Measurements from ENCODE around the gene AGAP1. TPM values are rescaled to one million over a fixed set of nuclear protein-coding genes. Genes with fewer than 3 reads are reported as not detected.

Gene AGAP1
- total RNA-seq, 1 experiment from 2014 or later = 56.4 TPM

DNA sequence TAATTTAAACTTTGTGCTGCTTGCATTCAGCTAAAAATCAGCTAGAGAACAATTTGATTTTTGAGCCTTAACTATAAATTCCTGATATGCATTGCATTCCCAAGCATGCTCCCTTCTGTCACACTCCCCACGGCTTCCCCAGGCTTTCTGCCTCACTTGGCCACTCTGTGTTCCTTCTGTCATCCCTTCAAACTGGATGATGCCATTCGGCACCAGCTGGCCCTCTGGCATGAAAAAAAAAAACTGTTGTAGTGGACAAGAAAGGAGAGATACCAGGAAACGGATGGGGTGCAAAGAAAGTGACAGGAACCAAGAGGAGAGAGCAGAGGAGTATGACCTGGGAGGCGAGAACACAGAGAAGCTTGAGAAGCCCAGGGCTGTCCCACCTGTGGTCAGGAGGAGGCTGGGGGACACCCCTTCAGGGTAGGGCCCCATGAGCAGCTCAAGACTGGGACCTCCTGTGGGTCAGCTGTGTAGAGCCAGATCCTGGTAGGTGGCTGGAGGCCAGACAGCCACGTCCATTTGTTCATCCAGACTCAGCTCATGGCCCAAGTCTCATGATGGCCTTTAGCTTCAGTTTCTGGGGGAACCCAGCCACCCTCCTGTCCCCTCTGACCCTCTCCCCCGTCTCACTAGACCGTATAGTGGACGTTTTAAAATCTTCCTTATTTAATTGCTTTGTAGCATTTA lies 462.6 kb downstream of the AGAP1 start:
- H3K4me1 Mint-ChIP-seq (ENCODE audit: low read depth, unreplicated experiment) = no peaks in the 10 kb centered on the region
- no peaks in the 10 kb centered on the region for H3K27me3 Mint-ChIP-seq (ENCODE audit: unreplicated experiment)

DNA sequence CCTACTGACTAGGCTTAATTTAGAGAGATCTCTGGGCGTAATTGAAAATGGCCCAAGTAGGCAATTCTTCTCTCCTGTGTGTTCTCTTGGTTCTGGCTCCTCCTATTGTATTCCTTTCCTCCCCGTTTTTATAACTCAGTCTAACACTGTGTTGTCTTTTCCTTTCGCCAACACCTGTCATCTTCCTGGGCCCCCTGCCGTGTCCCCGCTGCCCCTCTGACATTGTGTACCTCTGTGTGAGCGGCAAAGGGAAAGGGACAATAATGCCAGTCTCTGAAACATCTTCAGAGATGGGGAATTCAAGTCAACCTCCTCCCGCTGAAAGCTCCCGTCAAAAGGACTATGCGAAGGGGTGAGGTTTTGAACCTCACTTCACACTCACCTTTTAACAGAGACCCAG lies 463.4 kb downstream of the AGAP1 start:
- H3K27me3 Mint-ChIP-seq (ENCODE audit: unreplicated experiment) = no peaks in the 10 kb centered on the region
- intact Hi-C loops (cut with micrococcal nuclease; ENCODE audit: unreplicated experiment) = no loop called here
- CTCF ChIA-PET = no interaction called here
- DNase-seq = no peak
- H3K4me1 Mint-ChIP-seq (ENCODE audit: low read depth, unreplicated experiment) = no peaks in the 10 kb centered on the region
- H3K27ac Mint-ChIP-seq (ENCODE audit: unreplicated experiment) = no peak overlapping the region
- no TSS peak for BruUV-seq (replicated peaks)
- H3K9me3 Mint-ChIP-seq (ENCODE audit: low read depth, unreplicated experiment) = no peaks in the 10 kb centered on the region
- peaks cover 3% of the 10 kb centered on the region for H3K36me3 Mint-ChIP-seq (ENCODE audit: insufficient read depth, unreplicated experiment)
- no peak overlapping the region for H3K4me3 Mint-ChIP-seq (ENCODE audit: low read depth, unreplicated experiment)
- TF ChIP-seq, protein P1, sequence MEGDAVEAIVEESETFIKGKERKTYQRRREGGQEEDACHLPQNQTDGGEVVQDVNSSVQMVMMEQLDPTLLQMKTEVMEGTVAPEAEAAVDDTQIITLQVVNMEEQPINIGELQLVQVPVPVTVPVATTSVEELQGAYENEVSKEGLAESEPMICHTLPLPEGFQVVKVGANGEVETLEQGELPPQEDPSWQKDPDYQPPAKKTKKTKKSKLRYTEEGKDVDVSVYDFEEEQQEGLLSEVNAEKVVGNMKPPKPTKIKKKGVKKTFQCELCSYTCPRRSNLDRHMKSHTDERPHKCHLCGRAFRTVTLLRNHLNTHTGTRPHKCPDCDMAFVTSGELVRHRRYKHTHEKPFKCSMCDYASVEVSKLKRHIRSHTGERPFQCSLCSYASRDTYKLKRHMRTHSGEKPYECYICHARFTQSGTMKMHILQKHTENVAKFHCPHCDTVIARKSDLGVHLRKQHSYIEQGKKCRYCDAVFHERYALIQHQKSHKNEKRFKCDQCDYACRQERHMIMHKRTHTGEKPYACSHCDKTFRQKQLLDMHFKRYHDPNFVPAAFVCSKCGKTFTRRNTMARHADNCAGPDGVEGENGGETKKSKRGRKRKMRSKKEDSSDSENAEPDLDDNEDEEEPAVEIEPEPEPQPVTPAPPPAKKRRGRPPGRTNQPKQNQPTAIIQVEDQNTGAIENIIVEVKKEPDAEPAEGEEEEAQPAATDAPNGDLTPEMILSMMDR (IDR thresholded peaks at IDR 0.05; ENCODE audit: unreplicated experiment) = no peak

More for the DNA sequence above, 462.6 kb downstream of the AGAP1 start:
- CTCF ChIA-PET = interaction anchor here (0.6 kb wide), 1 partner anchor 772 kb away, joined by 4 read pairs; no protein-coding TSS in a partner anchor
- Mint-ChIP-seq H3K36me3 (ENCODE audit: insufficient read depth, unreplicated experiment) (peaks cover 3% of the 10 kb centered on the region), H3K9me3 (ENCODE audit: low read depth, unreplicated experiment) (no peaks in the 10 kb centered on the region), H3K4me3 (ENCODE audit: low read depth, unreplicated experiment) (no peak overlapping the region), H3K27ac (ENCODE audit: unreplicated experiment) (peak overlapping the region; percentile 23)
- TF ChIP-seq, protein P1 (IDR thresholded peaks at IDR 0.05; ENCODE audit: unreplicated experiment) = no peak
- intact Hi-C loops (cut with micrococcal nuclease; ENCODE audit: unreplicated experiment) = no loop called here
- BruUV-seq (replicated peaks) = no TSS peak
- DNase-seq = no peak

DNA sequence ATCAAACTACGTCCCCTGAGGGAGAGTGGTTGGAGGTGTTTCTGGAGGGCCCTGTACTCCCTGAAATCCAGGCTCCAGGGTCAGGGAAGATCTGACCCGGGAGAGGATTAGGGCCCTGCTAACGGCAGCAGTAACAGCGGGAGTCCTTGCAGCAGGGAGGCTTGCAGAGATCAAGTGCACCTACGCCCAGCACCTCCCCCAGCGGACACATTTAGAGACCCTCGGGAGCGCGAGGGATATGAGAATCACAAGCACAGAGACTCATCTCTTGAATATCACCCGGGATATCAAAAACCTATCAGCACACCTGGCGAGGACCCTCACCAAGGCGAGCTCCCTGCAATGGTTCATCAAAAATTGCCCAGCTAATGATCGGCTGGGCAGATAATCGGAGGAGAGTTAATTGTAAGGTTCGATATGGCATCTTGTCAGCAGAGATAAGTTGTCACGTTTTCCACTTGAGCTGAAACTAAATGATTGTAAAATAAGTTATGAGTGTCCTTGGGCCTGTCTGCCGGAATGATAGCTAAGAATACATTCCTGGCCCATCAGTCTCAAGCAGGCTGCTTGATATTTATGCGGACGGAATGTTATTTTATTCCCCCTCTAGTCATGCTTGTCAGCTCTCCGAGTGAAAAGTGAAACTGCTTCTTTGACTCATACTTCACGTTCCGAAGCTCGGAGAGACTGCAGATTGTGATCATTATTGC lies 464.5 kb downstream of the AGAP1 start:
- CTCF ChIA-PET = no interaction called here
- intact Hi-C loops (cut with micrococcal nuclease; ENCODE audit: unreplicated experiment) = no loop called here
- BruUV-seq (replicated peaks) = no TSS peak

DNA sequence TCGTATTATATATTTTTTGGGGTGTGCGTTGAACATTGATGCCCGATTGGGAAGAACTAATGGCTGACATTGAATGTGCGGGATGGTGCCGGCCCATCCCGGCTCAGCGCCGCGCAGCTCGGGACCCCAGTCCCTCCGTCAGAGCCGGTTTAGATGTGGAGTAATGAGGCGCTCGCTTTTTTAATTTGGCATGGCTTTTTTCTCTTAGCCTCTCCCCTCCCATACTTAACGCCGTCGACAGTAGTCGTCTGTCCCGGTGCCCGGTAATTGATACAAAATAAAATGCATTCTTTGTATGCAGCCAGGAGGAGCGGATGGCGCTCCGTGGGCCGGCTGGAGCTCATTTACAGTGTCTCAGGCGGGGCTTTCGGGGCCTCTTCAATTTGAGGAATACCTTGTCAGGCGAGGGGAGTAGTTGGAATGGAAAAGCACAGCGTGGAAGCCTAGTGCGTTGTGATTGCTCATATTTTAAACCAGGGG lies 465.1 kb downstream of the AGAP1 start:
- H3K9me3 Mint-ChIP-seq (ENCODE audit: low read depth, unreplicated experiment) = no peaks in the 10 kb centered on the region
- intact Hi-C loops (cut with micrococcal nuclease; ENCODE audit: unreplicated experiment) = no loop called here
- H3K4me1 Mint-ChIP-seq (ENCODE audit: low read depth, unreplicated experiment) = no peaks in the 10 kb centered on the region
- TF ChIP-seq, protein P1 (IDR thresholded peaks at IDR 0.05; ENCODE audit: unreplicated experiment) = no peak
- H3K36me3 Mint-ChIP-seq (ENCODE audit: insufficient read depth, unreplicated experiment) = peaks cover 3% of the 10 kb centered on the region
- H3K4me3 Mint-ChIP-seq (ENCODE audit: low read depth, unreplicated experiment) = no peak overlapping the region
- CTCF ChIA-PET = no interaction called here
- no TSS peak for BruUV-seq (replicated peaks)
- H3K27ac Mint-ChIP-seq (ENCODE audit: unreplicated experiment) = no peak overlapping the region
- no peak for DNase-seq
- H3K27me3 Mint-ChIP-seq (ENCODE audit: unreplicated experiment) = no peaks in the 10 kb centered on the region

More for the DNA sequence above, 464.5 kb downstream of the AGAP1 start:
- Mint-ChIP-seq H3K4me1 (ENCODE audit: low read depth, unreplicated experiment) (no peaks in the 10 kb centered on the region), H3K27ac (ENCODE audit: unreplicated experiment) (peak overlapping the region; percentile 34), H3K27me3 (ENCODE audit: unreplicated experiment) (no peaks in the 10 kb centered on the region), H3K9me3 (ENCODE audit: low read depth, unreplicated experiment) (no peaks in the 10 kb centered on the region), H3K36me3 (ENCODE audit: insufficient read depth, unreplicated experiment) (peaks cover 3% of the 10 kb centered on the region), H3K4me3 (ENCODE audit: low read depth, unreplicated experiment) (no peak overlapping the region)
- no peak for DNase-seq
- TF ChIP-seq, protein P1 (IDR thresholded peaks at IDR 0.05; ENCODE audit: unreplicated experiment) = no peak

Data from Calu3 (cell line).